GM19238 (cell line): ENCODE data around the gene RAVER1.

ENCODE experiments used
- DNase-seq: peaks from one replicate; pipeline ENCODE4 v3.0.0; 2011; ENCODE audit warnings: low spot score; ENCODE audit not compliant: insufficient read length

The RAVER1 gene

GRCh38 chr19:10270616-10271394, 62.5 kb downstream of the RAVER1 start, which contains the start of gene ICAM1:
Gene ICAM1 (plus strand): TSS chr19:10271120. CDS start chr19:10271160, 40 bp downstream.
- peak; percentile 67 for DNase-seq

- peak; percentile 43 for DNase-seq
Observed at GRCh38 chr19:10270180-10270615, 63.1 kb downstream of the RAVER1 start.

GRCh38 chr19:10269333-10270179, 63.8 kb downstream of the RAVER1 start:
- DNase-seq, result peak; percentile 70

GRCh38 chr19:10268071-10268470, 65.3 kb downstream of the RAVER1 start:
- DNase-seq, result no peak

GRCh38 chr19:10266706-10267105, 66.6 kb downstream of the RAVER1 start:
- DNase-seq, result no peak
